H9 (cell line): ENCODE results near the gene CHST13. TPM values are rescaled to one million over a fixed set of nuclear protein-coding genes. Genes with fewer than 3 reads are reported as not detected.

Experiments used
- DNase-seq: peaks from one replicate; pipeline ENCODE4 v3.0.0-alpha.2; 2017
- H2AFZ ChIP-seq: one replicate; pipeline ENCODE4 v1.6.1; 2013; ENCODE audit warnings: mild to moderate bottlenecking, low read length, control low read depth, moderate library complexity
- H2AK5ac ChIP-seq: 2 replicates; pipeline ENCODE4 v1.6.1; 2013; ENCODE audit warnings: low read length, control low read depth, mixed read lengths; ENCODE audit not compliant: insufficient read length
- H2BK120ac ChIP-seq: one replicate; pipeline ENCODE4 v1.6.1; 2013; ENCODE audit warnings: low read depth, mild to moderate bottlenecking, low read length, control low read depth, inconsistent platforms; ENCODE audit not compliant: poor library complexity, severe bottlenecking
- H2BK12ac ChIP-seq: 2 replicates; pipeline ENCODE4 v1.6.1; 2013; ENCODE audit warnings: low read length, control low read depth, mixed read lengths, low read depth; ENCODE audit not compliant: insufficient read length
- H2BK15ac ChIP-seq: 2 replicates; pipeline ENCODE4 v1.6.1; 2013; ENCODE audit warnings: low read depth, low read length, control low read depth
- H2BK20ac ChIP-seq: one replicate; pipeline ENCODE4 v1.6.1; 2013; ENCODE audit warnings: low read depth, mild to moderate bottlenecking, low read length, control low read depth, inconsistent platforms; ENCODE audit not compliant: poor library complexity, severe bottlenecking
- H2BK5ac ChIP-seq: 2 replicates; pipeline ENCODE4 v1.6.1; 2013; ENCODE audit warnings: low read length, control low read depth, mixed read lengths; ENCODE audit not compliant: insufficient read length
- H3K14ac ChIP-seq: 2 replicates; pipeline ENCODE4 v1.6.1; 2013; ENCODE audit warnings: low read length, control low read depth; ENCODE audit not compliant: insufficient read depth
- H3K18ac ChIP-seq: 2 replicates; pipeline ENCODE4 v1.6.1; 2013; ENCODE audit warnings: low read depth, mild to moderate bottlenecking, mixed read lengths, low read length, control low read depth; ENCODE audit not compliant: insufficient read length
- H3K23ac ChIP-seq: 2 replicates; pipeline ENCODE4 v1.6.1; 2013; ENCODE audit warnings: low read length, control low read depth, mixed read lengths, low read depth; ENCODE audit not compliant: insufficient read length
- H3K23me2 ChIP-seq: 2 replicates; pipeline ENCODE4 v1.6.1; 2013; ENCODE audit warnings: low read depth, mild to moderate bottlenecking, mixed read lengths, low read length, control low read depth; ENCODE audit not compliant: insufficient read length, poor library complexity, severe bottlenecking
- H3K27ac ChIP-seq: 2 replicates; pipeline ENCODE4 v1.5.1; 2013; ENCODE audit warnings: low read length, control low read depth, mixed read lengths, low read depth; ENCODE audit not compliant: insufficient read length
- H3K27me3 ChIP-seq: 2 replicates; pipeline ENCODE4 v1.6.1; 2013; ENCODE audit warnings: low read length, control low read depth, inconsistent platforms; ENCODE audit not compliant: insufficient read depth
- H3K4ac ChIP-seq: 2 replicates; pipeline ENCODE4 v1.6.1; 2013; ENCODE audit warnings: low read depth, mild to moderate bottlenecking, control low read depth, inconsistent platforms, low read length, moderate library complexity
- H3K4me1 ChIP-seq: 2 replicates; pipeline ENCODE4 v1.6.1; 2013; ENCODE audit warnings: low read length, control low read depth, inconsistent platforms; ENCODE audit not compliant: insufficient read depth
- H3K4me2 ChIP-seq: 2 replicates; pipeline ENCODE4 v1.6.1; 2013; ENCODE audit warnings: low read length, control low read depth, mixed read lengths; ENCODE audit not compliant: insufficient read length, insufficient read depth
- H3K56ac ChIP-seq: 2 replicates; pipeline ENCODE4 v1.6.1; 2013; ENCODE audit warnings: low read depth, mild to moderate bottlenecking, mixed read lengths, low read length, control low read depth; ENCODE audit not compliant: insufficient read length
- H3K79me1 ChIP-seq: 2 replicates; pipeline ENCODE4 v1.6.1; 2013; ENCODE audit warnings: low read depth, mild to moderate bottlenecking, moderate library complexity, low read length, control low read depth, inconsistent platforms; ENCODE audit not compliant: insufficient read depth, poor library complexity, severe bottlenecking
- H3K79me2 ChIP-seq: 2 replicates; pipeline ENCODE4 v1.6.1; 2013; ENCODE audit warnings: low read length, control low read depth, inconsistent platforms; ENCODE audit not compliant: insufficient read depth
- H3K9ac ChIP-seq: 2 replicates; pipeline ENCODE4 v1.6.1; 2013; ENCODE audit warnings: low read length, control low read depth, mixed read lengths; ENCODE audit not compliant: insufficient read length; ENCODE audit errors: extremely low read depth
- H3K9me3 ChIP-seq: one replicate; pipeline ENCODE4 v1.6.1; 2013; ENCODE audit warnings: low read depth, low read length, inconsistent platforms; ENCODE audit not compliant: control insufficient read depth
- H3T11ph ChIP-seq: one replicate; pipeline ENCODE4 v1.6.1; 2013; ENCODE audit warnings: mild to moderate bottlenecking, low read length, control low read depth, inconsistent platforms
- H4K20me1 ChIP-seq: one replicate; pipeline ENCODE4 v1.6.1; 2013; ENCODE audit not compliant: control insufficient read depth, insufficient read length, insufficient read depth
- H4K5ac ChIP-seq: 2 replicates; pipeline ENCODE4 v1.6.1; 2013; ENCODE audit warnings: low read depth, mild to moderate bottlenecking, mixed read lengths, low read length, control low read depth; ENCODE audit not compliant: insufficient read length
- H4K8ac ChIP-seq: replicated peaks from 2 replicates; pipeline ENCODE4 v1.6.1; 2013; ENCODE audit warnings: low read length, control low read depth, mixed read lengths, low read depth; ENCODE audit not compliant: insufficient read length
- H4K91ac ChIP-seq: 2 replicates; pipeline ENCODE4 v1.6.1; 2013; ENCODE audit warnings: low read depth, mild to moderate bottlenecking, moderate library complexity, mixed read lengths, low read length, control low read depth; ENCODE audit not compliant: insufficient read length
- H3K27ac Mint-ChIP-seq, 3 experiments: 2 replicates in 2 of 3; 3 replicates in 1 of 3; pipeline ENCODE4 v1.8.0; 2020 to 2021; ENCODE audit warnings: mixed read lengths in 3 of 3, mild to moderate bottlenecking in 1 of 3, moderate library complexity in 1 of 3
- H3K27me3 Mint-ChIP-seq: 2 replicates; pipeline ENCODE4 v1.8.0; 2021; ENCODE audit warnings: low read depth, mild to moderate bottlenecking, moderate library complexity, mixed read lengths
- H3K36me3 Mint-ChIP-seq, 3 experiments: 2 replicates in 2 of 3; 3 replicates in 1 of 3; pipeline ENCODE4 v1.8.0; 2020 to 2021; ENCODE audit warnings: low read depth in 3 of 3, mixed read lengths in 3 of 3; ENCODE audit not compliant: insufficient read depth in 1 of 3
- H3K4me1 Mint-ChIP-seq, 2 experiments: 2 replicates each; pipeline ENCODE4 v1.8.0; 2020; ENCODE audit warnings: mixed read lengths in 2 of 2
- H3K4me3 Mint-ChIP-seq, 2 experiments: 2 replicates in 1 of 2; 3 replicates in 1 of 2; pipeline ENCODE4 v1.8.0; 2020 to 2021; ENCODE audit warnings: mild to moderate bottlenecking in 2 of 2, mixed read lengths in 2 of 2, moderate library complexity in 1 of 2
- H3K9me3 Mint-ChIP-seq, 2 experiments: 2 replicates in 1 of 2; 3 replicates in 1 of 2; pipeline ENCODE4 v1.8.0; 2020; ENCODE audit warnings: mild to moderate bottlenecking in 2 of 2, mixed read lengths in 2 of 2, moderate library complexity in 1 of 2
- WGBS: extraction: QIAGEN DNeasy Blood & Tissue Kit; methylation state at CpG from one replicate; pipeline ENCODE4 v1.1.7; 2013; ENCODE audit warnings: missing lambda C conversion rate, low lambda C conversion rate, mixed read lengths; ENCODE audit not compliant: insufficient read length; ENCODE audit errors: extremely low coverage; 5-methylcytosine and 5-hydroxymethylcytosine counted together
- total RNA-seq: library from RNA; stranded (reverse); gene quantifications from 2 replicates; pipeline ENCODE4 v1.2.1, GENCODE V29; 2021
- TF ChIP-seq, protein P1 (sequence below): fragments of 200-600 bp; sonication (generic); conservative IDR thresholded peaks from 3 replicates; pipeline ENCODE4 v1.8.0; 2021; ENCODE audit warnings: antibody characterized with exemption, mild to moderate bottlenecking

CHST13 gene
- total RNA-seq, 1 experiment from 2014 or later: 0.85 TPM

- H2BK20ac ChIP-seq: no peak overlapping the region
- TF ChIP-seq, protein P1, sequence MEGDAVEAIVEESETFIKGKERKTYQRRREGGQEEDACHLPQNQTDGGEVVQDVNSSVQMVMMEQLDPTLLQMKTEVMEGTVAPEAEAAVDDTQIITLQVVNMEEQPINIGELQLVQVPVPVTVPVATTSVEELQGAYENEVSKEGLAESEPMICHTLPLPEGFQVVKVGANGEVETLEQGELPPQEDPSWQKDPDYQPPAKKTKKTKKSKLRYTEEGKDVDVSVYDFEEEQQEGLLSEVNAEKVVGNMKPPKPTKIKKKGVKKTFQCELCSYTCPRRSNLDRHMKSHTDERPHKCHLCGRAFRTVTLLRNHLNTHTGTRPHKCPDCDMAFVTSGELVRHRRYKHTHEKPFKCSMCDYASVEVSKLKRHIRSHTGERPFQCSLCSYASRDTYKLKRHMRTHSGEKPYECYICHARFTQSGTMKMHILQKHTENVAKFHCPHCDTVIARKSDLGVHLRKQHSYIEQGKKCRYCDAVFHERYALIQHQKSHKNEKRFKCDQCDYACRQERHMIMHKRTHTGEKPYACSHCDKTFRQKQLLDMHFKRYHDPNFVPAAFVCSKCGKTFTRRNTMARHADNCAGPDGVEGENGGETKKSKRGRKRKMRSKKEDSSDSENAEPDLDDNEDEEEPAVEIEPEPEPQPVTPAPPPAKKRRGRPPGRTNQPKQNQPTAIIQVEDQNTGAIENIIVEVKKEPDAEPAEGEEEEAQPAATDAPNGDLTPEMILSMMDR: no peak
These were observed 2.7 kb downstream of the CHST13 start for GRCh38 chr3:126526668-126527005.

More at GRCh38 chr3:126526668-126527005, 2.7 kb downstream of the CHST13 start:
- H4K91ac ChIP-seq: no peak overlapping the region
- H2BK12ac ChIP-seq: no peak overlapping the region
- no peak overlapping the region for H3T11ph ChIP-seq
- no peak overlapping the region for H2BK15ac ChIP-seq
- no peak overlapping the region for H2BK5ac ChIP-seq
- Mint-ChIP-seq H3K27ac (no peak overlapping the region; a peak in 1 of 7 replicates), H3K9me3 (no peaks in the 10 kb centered on the region; a peak in 1 of 5 replicates), H3K4me3 (no peak overlapping the region), H3K36me3 (no peaks in the 10 kb centered on the region; a peak in 1 of 7 replicates), H3K27me3 (peaks cover 43% of the 10 kb centered on the region), H3K4me1 (peaks cover 3 to 24% of the 10 kb centered on the region in 2 experiments)
- no peak overlapping the region for H3K56ac ChIP-seq
- H3K9me3 ChIP-seq: no peaks in the 10 kb centered on the region
- H3K79me2 ChIP-seq: no peaks in the 10 kb centered on the region
- H3K14ac ChIP-seq: no peak overlapping the region
- no peak overlapping the region for H3K4me2 ChIP-seq
- H3K79me1 ChIP-seq: no peaks in the 10 kb centered on the region
- H3K9ac ChIP-seq: no peak overlapping the region
- no CpG with 5 or more reads among the region's 7 CpGs for WGBS
- H4K20me1 ChIP-seq: no peaks in the 10 kb centered on the region
- H3K23me2 ChIP-seq: no peaks in the 10 kb centered on the region
- no peak overlapping the region for H2AFZ ChIP-seq
- no peaks in the 10 kb centered on the region for H3K4me1 ChIP-seq
- no peak overlapping the region for H2BK120ac ChIP-seq
- no peaks in the 10 kb centered on the region; the same call in 1 of the 2 replicates for H3K27me3 ChIP-seq
- H4K8ac ChIP-seq: no peak overlapping the region
- no peak overlapping the region for H3K27ac ChIP-seq
- no peak overlapping the region for H3K23ac ChIP-seq
- no peak overlapping the region for H2AK5ac ChIP-seq
- DNase-seq: no peak
- no peak overlapping the region for H4K5ac ChIP-seq
- H3K4ac ChIP-seq: no peak overlapping the region
- H3K18ac ChIP-seq: no peak overlapping the region
